ENCODE measurements around the gene TMEM250. TPM values are rescaled to one million over a fixed set of nuclear protein-coding genes. Genes with fewer than 3 reads are reported as not detected.

TMEM250 gene
- total RNA-seq, 1 experiment from 2014 or later: 43.2 TPM

DNA sequence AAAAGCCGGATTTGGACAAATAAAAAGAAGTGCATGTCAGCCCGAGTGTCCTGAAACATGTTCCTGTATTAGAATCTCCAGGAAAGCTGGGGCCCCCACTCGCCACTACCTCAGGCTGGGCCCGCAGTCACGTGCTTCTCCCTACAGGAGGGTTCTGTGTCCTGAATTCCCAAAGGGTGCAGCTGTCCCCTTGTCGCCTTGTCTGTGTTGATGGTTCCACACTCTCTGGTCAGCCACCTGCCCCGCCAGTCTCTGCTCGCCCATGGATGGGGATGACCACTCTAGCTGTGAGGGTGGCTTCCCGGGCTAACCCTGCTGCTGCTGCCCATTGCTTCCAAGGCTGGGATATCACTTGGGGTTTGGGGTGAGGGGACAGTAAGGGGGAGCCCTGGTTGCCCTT lies 3.1 kb upstream of the TMEM250 start:
- CTCF ChIA-PET: interaction anchor here (0.6 to 6.1 kb wide), 15 partner anchors 14 to 521 kb away, joined by 3 to 104 read pairs (median 4); no protein-coding TSS in a partner anchor
- TF ChIP-seq, protein P1, sequence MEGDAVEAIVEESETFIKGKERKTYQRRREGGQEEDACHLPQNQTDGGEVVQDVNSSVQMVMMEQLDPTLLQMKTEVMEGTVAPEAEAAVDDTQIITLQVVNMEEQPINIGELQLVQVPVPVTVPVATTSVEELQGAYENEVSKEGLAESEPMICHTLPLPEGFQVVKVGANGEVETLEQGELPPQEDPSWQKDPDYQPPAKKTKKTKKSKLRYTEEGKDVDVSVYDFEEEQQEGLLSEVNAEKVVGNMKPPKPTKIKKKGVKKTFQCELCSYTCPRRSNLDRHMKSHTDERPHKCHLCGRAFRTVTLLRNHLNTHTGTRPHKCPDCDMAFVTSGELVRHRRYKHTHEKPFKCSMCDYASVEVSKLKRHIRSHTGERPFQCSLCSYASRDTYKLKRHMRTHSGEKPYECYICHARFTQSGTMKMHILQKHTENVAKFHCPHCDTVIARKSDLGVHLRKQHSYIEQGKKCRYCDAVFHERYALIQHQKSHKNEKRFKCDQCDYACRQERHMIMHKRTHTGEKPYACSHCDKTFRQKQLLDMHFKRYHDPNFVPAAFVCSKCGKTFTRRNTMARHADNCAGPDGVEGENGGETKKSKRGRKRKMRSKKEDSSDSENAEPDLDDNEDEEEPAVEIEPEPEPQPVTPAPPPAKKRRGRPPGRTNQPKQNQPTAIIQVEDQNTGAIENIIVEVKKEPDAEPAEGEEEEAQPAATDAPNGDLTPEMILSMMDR (IDR thresholded peaks at IDR 0.05; ENCODE audit: unreplicated experiment): no peak
- Mint-ChIP-seq H3K27me3 (ENCODE audit: insufficient read depth, unreplicated experiment) (peaks cover 22% of the 10 kb centered on the region), H3K4me1 (ENCODE audit: insufficient read depth, unreplicated experiment) (no peaks in the 10 kb centered on the region), H3K4me3 (ENCODE audit: unreplicated experiment) (no peak overlapping the region), H3K27ac (ENCODE audit: low read depth, unreplicated experiment) (no peak overlapping the region), H3K36me3 (ENCODE audit: insufficient read depth, unreplicated experiment) (no peaks in the 10 kb centered on the region), H3K9me3 (ENCODE audit: unreplicated experiment) (peaks cover 9% of the 10 kb centered on the region)
- intact Hi-C loops (cut with micrococcal nuclease): loop anchor here (1.0 to 2.0 kb wide), 2 partner anchors 32 to 257 kb away; no protein-coding TSS in a partner anchor
- POLR2A ChIA-PET: interaction anchor here (0.6 to 1.6 kb wide), 3 partner anchors 27 to 254 kb away, joined by 3 to 5 read pairs (median 3); partner anchors contain the start of gene NACC2
- no TSS peak for BruUV-seq (replicated peaks)
- no peak for DNase-seq (ENCODE audit: unreplicated experiment)

- CTCF ChIA-PET: interaction anchor here (1.4 to 6.1 kb wide), 2 partner anchors 14 to 152 kb away, joined by 3 to 104 read pairs; no protein-coding TSS in a partner anchor
- Mint-ChIP-seq H3K4me3 (ENCODE audit: unreplicated experiment) (no peak overlapping the region), H3K27ac (ENCODE audit: low read depth, unreplicated experiment) (no peak overlapping the region), H3K36me3 (ENCODE audit: insufficient read depth, unreplicated experiment) (peaks cover 9% of the 10 kb centered on the region), H3K9me3 (ENCODE audit: unreplicated experiment) (peaks cover 8% of the 10 kb centered on the region), H3K27me3 (ENCODE audit: insufficient read depth, unreplicated experiment) (peaks cover 20% of the 10 kb centered on the region), H3K4me1 (ENCODE audit: insufficient read depth, unreplicated experiment) (no peaks in the 10 kb centered on the region)
- no TSS peak for BruUV-seq (replicated peaks)
- intact Hi-C loops (cut with micrococcal nuclease): no loop called here
- TF ChIP-seq, protein P1 (IDR thresholded peaks at IDR 0.05; ENCODE audit: unreplicated experiment): no peak
- POLR2A ChIA-PET: interaction anchor here (1.0 to 1.5 kb wide), 3 partner anchors 10 to 68 kb away, joined by 3 to 4 read pairs (median 3); no protein-coding TSS in a partner anchor
- DNase-seq (ENCODE audit: unreplicated experiment): no peak
These were observed 1.8 kb upstream of the TMEM250 start for GRCh38 chr9:136120438-136120844.

DNA sequence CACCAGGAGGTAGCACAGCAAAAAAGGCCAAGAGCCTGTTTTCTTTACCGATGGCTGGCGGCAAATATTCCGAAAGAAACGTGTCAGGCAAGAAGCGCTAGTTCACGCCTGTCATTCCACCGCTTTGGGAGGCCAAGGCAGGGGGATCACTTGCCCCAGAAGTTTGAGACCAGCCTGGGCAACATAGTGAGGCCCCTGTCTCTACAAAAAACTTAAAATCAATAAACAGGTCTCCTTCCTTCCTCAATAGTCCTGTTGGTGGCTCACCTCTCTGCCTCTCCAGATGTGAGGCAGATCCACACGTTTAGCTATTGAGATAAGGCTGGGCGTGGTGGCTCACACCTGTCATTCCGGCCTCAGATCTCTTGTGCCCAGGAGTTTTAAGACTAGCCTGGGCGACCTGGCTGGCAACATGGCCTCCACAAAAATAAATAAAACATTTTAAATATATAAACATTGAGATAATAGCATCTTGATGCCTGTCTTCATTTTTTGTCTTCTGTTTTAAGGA lies 1.3 kb upstream of the TMEM250 start:
- Mint-ChIP-seq H3K4me1 (ENCODE audit: insufficient read depth, unreplicated experiment) (no peaks in the 10 kb centered on the region), H3K27me3 (ENCODE audit: insufficient read depth, unreplicated experiment) (peaks cover 15% of the 10 kb centered on the region), H3K36me3 (ENCODE audit: insufficient read depth, unreplicated experiment) (peaks cover 14% of the 10 kb centered on the region), H3K9me3 (ENCODE audit: unreplicated experiment) (peaks cover 3% of the 10 kb centered on the region), H3K27ac (ENCODE audit: low read depth, unreplicated experiment) (peak overlapping the region; percentile 2), H3K4me3 (ENCODE audit: unreplicated experiment) (peak overlapping the region; percentile 73)
- DNase-seq (ENCODE audit: unreplicated experiment): no peak
- intact Hi-C loops (cut with micrococcal nuclease): no loop called here
- CTCF ChIA-PET: interaction anchor here (0.8 to 6.1 kb wide), 3 partner anchors 14 to 152 kb away, joined by 3 to 104 read pairs (median 3); no protein-coding TSS in a partner anchor
- POLR2A ChIA-PET: interaction anchor here (0.6 to 1.5 kb wide), 9 partner anchors 9 to 1069 kb away, joined by 3 to 9 read pairs (median 3); partner anchors contain the start of genes ANAPC2, SSNA1 and UBAC1
- TF ChIP-seq, protein P1 (IDR thresholded peaks at IDR 0.05; ENCODE audit: unreplicated experiment): no peak
- BruUV-seq (replicated peaks): no TSS peak

DNA sequence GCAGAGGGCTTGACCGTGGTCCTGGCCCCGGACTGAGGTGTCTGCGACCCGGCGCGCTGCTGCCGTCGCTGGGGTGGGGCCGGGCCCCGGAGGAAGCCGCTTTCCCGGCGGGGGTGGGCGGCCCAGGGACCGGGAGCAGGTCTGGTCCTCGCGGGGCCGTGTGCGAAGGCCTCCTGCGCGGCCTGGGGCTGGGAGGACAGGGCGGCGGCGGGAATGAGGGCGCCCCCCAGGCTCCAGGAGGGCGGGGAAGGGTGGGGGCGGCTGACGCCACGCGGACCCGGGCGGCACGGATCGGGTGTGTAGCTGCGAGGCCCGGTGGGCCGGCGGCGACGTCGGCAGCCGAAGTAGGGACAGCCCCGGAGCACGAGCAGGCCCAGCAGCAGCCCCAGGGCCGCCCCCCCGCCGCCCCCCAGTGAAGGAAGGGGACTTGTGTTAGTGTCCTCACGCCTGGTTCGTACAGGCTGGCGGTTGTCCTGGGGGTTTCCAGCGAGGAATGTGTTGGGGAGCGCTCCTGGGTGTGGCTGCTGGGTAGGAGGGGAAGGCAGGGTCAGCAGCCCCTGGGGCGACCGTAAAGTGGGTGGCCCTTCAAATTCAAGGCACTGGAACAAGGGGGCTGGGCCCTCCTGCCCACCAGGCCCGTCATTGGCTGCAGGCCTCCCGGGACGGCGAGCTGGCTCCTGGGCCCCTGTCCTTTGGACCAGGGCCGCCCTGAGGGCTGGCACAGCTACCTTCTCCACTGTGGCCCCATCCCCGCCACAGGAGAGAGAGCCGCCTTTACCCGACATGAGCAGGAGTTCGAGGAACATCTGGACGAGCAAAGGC lies 597 bp upstream of the TMEM250 start:
- TSS peak; percentile 37 for BruUV-seq (replicated peaks)

More for the DNA sequence above, 597 bp upstream of the TMEM250 start:
- CTCF ChIA-PET: interaction anchor here (0.8 to 6.1 kb wide), 3 partner anchors 13 to 151 kb away, joined by 3 to 104 read pairs (median 3); no protein-coding TSS in a partner anchor
- no peak for DNase-seq (ENCODE audit: unreplicated experiment)
- TF ChIP-seq, protein P1 (IDR thresholded peaks at IDR 0.05; ENCODE audit: unreplicated experiment): no peak
- Mint-ChIP-seq H3K4me1 (ENCODE audit: insufficient read depth, unreplicated experiment) (no peaks in the 10 kb centered on the region), H3K36me3 (ENCODE audit: insufficient read depth, unreplicated experiment) (peaks cover 19% of the 10 kb centered on the region), H3K27ac (ENCODE audit: low read depth, unreplicated experiment) (peak overlapping the region; percentile 51), H3K4me3 (ENCODE audit: unreplicated experiment) (peak overlapping the region; percentile 73), H3K27me3 (ENCODE audit: insufficient read depth, unreplicated experiment) (peaks cover 8% of the 10 kb centered on the region), H3K9me3 (ENCODE audit: unreplicated experiment) (no peaks in the 10 kb centered on the region)
- intact Hi-C loops (cut with micrococcal nuclease): no loop called here
- POLR2A ChIA-PET: interaction anchor here (0.6 to 1.5 kb wide), 9 partner anchors 8 to 1069 kb away, joined by 3 to 9 read pairs (median 3); partner anchors contain the start of genes ANAPC2, SSNA1 and UBAC1

Measured in MCF 10A (cell line).